ENCODE measurements around the gene OGA.

OGA gene

DNA sequence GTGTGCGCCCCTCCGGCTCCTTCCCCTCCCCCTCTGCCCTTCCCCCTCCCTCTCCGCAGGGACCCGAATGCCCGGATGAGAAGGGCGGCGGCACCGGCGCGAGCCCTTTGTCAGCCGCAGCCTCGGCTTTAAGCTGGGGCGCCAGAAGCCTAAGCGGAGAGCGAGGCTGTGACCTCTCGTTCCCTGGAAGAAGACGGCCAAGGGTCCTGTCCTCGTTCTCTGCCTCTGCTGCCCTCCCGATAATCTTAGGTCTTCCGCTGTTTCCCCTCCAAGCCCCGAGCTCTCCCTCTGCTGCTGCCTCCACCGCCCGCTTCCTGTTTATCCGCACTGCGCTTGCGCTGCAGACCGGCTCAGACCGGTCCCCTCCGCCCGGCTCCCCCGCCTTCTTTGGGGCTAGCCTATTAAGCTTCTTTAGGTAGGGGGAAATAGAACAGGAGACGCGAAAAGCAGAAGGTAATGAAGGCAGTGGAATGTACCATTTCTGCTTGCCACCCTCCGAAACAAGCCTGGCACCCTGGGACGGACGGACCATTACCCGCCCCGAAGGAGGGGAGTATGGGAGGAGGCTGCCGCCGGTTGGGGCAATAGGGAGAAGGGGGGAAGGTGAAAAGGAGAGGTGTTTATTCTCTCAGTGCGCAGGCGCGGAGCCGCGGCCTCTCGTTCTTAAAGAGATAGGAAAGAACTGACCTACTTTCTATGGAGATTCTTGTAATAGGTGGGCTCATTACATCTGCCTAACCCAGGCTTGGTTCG lies at the start of gene OGA:
TSS of gene OGA (minus strand) at position 326 of the 753 bp plus-strand sequence. CDS start 422 bp downstream, outside the sequence.
- peak; percentile 86 to 100 (median 97) for DNase-seq

DNA sequence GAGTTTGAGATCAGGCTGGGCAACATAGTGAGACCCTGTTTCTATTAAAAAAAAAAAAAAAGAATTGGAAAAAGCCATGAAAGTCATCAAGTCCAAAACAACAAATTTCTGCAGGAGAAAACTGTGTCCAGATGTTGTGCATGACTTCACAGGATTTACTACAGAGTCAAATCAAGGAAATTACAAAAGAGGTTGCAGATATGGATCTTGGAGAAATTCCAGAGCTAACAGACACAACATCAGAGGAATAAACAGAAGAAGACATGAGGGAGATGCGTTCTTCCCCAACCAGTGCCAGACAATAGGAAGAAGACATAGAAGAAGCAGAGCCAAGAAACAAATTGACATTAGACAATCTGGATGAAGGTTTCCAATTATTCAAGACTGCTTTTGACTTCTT lies 49.7 kb upstream of the OGA start:
- no peak for DNase-seq

DNA sequence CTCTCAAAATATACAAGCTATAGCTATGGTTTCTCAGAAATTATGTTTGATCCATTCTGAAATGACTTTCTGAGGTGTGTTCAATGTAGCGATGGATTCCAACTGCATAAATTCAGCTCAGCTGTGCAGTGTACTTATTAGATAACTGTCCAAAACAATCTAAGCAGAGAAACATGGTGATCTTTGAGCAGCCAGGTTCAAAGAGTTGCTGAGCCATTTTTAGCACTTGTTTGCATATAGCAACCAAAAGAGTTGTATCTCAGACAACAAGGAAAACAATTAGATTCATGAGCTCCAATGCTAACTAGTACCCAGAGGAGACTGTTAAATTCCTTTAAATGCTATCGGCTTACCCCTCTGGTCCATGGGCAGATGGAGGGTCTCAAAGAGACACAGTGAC lies 41.3 kb upstream of the OGA start:
- DNase-seq = no peak

DNA sequence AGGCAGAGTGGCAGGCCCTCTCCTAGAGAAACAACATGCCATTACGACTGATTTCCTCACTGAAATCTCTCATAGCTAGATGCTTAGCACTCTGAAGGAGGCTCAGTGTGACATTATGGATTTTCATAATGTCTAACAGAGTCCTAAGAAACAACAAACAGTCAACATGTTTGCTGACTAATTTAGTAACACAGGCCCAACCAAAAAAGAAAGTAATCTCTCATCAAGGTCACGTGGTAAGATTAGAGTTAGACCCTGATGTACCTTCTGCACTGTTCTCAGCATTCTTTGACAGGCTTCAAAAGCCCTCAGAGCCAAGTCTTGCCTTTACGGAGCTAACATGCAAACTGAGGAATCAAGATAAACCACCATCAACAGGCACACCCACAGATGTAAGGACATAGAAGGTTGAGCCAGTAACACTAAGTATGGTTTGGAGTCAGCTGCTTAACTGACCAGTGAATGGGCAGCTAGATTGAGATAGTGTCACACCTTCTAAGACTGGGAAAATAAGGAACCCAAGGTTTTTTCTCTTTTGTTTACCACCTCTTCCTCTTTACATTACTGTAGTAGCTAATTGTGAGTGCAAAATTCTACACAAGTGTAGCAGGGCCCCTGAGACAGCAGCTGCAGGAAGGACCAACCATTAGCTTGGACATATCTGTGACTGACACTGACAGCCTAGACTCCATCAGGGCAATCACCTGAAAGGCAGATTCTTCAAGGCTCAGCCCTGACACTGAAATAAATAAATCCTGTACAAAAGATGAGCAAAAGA lies 40.7 kb upstream of the OGA start:
- no peak for DNase-seq

DNA sequence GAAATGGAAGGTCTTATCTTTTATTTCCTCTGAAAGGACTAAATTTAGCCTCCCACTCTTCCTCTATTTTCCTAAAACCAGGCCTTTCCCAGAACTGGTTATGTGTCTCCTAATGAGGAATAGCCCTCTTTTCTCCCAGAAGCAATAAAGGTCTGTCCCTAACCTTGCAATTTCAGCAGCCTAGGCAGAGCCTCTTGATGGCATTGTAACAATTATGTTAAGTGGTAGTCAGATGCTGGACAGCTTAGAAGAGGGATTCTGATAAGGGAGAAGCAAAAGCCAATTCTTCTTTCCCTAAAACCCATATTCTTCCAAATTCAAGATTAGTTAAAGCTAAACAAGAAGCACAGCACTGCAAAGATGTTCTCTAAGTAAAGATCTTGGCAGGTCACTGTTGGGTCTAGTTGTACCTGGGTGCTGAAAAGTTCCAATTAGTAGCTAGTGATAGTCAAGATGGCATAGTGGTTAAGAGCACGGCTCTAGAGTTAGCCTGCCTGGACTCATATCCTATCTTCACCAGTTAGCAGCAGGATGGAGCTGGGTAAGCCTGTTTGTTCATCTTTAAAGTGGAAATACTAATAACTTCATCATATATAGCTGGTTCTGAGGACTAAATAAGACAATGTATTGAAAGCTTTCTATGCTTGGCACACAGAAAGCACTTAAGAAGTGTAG lies 39.7 kb upstream of the OGA start:
- DNase-seq = no peak

DNA sequence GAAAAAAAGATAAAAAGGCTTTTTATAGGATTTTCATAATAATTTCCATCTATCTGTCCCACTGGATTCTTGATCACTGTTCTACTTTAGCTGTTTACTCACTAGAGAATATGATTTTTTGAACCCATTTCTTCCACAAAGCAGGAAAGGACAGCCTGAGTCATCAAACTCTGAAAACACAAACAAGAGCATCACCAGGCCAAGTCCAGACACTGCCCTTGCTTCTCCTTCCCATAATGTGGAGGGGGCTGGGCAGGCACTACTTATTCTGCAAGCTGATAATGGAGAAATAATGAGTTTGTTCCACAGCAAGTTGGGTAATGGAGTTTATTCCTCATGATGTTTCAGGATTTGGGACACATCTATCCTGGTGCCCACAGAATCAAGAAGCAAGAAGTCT lies 38.4 kb upstream of the OGA start:
- DNase-seq = no peak

DNA sequence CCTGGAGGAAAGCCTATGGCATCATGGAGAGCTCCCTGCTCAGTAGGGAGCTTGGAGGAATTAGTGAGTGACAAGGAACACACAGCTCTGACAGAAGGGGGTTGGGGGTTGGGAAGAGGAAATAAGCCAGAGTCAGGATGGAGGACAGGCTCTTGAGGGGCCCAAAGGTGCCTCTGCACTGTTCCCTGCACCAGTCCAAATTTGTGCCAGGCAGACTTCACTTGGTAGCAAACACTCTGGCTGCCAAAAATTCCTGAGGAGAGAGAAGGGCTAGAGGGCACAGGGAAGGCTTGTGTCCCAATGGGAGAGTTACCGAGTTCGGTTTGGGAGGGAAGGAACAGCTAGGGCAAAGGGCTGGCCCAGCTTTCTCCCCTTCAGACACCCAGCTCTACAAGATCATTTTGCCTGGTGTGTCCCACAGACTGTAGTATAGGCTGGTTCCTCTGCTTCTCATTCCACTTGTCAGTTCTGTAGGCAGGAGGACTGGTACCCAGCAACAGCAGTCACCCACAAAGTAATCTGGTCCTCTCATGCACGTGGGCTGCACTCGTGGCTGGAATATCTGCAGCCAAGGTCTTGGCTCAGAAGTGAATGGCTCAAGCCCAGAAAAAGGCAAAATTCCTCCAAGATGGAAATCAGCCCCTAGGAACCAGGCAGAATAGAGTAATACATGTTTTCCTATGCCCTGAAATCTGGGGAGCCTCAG lies 33.3 kb upstream of the OGA start:
- DNase-seq = peak in 13 of 58 donors; percentile 14 to 50 (median 29)

DNA sequence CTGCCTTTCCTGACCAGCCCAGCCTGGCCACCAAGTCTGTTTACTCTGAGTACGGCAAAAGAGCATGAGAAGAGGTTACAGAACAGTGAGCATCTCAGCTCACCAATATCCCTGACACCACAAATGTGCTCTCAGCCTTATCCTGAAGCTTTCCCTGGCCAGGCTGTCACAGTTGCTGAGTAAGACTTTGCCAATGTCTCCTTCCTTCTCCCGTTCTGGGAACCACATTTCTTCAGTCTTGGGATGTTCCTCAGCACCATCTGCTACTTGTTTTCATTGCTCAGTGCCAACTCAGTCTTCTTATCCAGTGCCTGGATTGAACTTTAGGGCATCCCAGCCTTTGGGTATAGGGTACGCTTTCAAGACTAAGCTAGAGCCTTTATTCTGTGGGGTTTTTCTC lies 32.5 kb upstream of the OGA start:
- peak in 1 of 58 donors; percentile 43 for DNase-seq

DNA sequence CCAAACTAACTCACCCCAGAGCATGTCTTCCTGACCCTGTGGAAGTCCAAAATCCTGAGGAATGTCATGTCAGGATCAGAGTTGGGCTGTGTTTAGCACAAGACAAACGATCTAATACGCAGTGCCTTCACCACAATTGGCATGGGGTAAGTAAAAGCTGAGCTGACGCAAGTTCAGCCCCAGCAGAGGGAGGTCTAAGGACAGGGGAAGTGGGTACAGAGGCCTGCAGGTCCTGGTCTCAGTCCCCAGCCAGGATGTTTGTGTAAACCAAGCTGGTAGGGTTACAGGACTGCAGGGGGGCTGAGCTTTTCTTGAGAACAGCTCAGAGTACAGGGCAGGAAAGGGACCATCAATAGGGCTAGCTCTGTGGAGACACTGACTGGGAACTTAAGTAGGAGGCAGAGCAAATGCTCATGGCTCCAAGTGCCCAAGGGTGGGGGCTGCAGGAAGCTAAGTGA lies 30.7 kb upstream of the OGA start:
- DNase-seq = no peak

DNA sequence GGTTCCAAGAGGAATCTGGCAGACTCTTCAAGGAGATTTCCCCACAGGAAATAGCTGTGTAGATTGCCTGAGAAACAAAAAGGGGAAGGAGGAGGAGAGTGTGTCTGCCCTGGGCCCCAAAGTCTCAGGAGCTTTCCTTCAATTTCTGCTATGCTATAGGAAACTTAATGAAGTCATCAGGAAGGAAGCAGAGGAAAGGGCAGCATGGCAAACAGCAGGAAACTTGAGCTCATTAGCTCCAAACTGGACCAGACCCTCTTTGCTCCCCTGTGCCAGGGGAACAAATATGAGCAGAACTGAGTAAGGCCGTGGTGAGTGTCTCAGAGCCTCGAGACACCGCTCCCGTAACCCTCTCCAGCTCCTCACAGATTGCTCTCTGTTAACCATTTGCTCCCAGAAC lies 30.2 kb upstream of the OGA start:
- DNase-seq = no peak

DNA sequence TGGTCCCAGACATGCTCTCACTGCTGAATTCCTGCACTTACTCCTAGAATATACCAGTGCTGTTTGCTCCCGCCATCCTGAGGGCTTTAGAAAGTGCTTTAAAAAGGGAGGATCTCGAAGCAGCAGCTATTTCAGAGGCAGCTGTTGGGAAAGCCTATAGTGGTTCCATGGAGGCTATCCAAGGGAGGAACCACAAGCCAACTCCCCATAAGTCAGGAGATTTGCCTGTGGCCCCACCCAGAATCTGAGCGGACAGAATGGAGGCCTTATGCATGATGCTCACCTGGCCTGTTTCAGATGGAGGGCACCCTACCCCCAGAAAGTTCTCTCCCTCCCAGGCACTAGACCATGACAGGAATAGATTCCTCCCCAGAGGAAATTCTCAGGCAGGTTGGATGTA lies 27.6 kb upstream of the OGA start:
- DNase-seq = no peak

DNA sequence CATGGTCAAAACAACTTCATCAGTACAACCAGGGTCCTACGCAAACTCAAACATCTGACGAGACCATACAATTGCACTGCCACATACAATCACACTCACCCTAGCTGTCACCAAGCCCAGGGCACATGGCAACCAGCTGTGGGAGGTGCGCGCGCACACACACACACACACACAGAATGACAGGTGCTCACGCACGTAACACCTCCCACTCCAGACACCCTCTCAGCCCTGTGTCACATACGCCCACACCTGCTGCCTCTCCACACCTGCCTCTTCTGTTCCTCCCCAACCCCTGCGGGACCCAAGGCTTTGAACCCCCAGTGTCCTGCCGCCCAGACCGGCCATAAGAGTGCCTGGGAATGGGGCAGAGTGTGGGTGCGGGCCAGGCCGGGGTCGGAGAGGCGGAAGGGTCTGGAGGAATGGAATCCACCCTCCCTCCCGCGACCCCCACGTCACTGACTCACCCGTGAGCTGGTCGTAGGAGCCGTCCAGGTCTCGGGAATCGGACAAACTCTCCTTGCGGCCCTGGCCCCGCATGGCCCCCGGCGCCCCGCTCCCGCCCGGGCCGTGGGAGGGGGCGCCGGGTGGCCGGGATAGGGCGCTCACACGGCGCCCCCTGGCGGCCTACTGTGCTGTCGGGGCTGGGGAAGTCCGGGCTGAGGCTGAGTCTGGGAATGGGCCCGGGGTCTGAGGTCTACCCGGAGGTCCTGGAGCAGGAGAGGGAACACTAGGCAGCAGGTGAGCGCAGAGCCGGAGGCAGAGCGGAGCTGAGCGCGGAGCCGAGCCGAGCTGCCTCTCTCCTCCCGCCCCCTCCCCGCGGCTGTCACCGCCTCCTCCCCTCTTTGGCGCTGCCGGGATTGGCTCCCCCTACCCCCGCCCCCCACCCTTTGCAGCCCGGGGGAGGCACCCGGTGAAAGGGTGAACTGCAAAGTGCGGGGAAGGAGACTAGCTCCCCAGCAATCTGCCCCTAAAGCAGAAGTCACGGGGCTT lies 25.1 kb upstream of the OGA start, which contains the start of gene KCNIP2:
TSS of gene KCNIP2 (minus strand) at position 769 of the 990 bp plus-strand sequence. CDS start at position 537, 232 bp downstream.
- DNase-seq = peak in 37 of 58 donors; percentile 16 to 72 (median 41)

DNA sequence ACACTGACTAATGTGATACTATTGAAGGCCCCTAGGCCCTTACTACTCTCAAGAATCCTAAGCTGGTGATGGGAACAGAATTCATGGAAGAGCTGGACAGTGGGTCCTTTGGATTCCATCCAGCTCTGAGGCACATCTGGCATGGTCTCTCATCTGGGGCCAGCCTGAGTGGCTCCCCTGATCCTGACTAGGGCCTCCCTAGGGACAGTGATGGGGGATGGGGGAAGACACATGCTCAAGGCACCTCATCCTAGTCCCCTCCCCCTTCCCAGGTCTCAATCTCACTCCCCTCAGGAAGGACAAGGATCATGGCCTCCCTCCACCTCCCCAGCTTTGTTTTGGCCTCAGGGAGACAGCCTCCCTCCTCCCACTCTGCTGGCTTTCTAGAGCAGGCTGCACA lies 23.6 kb upstream of the OGA start:
- DNase-seq = no peak

DNA sequence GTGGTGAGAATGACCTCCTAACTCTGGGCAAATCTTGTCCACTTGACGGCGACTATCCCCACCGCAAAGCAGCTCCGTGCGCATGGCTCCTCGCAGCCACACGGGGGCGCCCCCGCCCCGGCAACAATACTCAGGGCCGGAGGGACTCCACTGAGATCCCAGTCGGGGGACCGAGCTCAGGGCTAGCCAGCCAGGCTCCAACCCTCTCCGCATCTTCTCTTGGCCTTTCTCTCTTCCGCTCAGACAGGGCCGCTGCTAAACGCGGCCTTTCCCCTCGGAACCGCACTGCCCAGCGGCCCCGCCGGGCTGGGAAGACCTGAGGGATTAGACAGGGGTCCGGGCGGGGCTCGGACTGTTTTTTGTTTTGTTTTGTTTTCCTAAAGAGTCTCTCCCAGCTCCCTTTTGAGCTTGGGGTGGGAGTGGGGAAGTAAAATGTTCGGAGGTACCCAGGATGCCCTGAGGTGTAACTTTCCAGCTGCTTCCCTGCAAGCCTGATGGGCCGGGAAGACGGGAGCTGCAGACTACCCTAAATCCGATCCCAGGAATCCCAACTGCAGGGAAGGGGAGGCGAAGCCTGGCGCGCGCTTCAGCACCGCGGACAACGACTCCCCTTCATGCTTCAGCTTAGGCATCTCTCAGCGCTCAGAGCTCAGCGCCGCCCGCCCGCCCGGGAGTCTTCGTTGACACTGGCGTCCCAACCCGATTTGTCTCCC lies 22.7 kb upstream of the OGA start:
- DNase-seq = peak; percentile 4 to 92 (median 76)

DNA sequence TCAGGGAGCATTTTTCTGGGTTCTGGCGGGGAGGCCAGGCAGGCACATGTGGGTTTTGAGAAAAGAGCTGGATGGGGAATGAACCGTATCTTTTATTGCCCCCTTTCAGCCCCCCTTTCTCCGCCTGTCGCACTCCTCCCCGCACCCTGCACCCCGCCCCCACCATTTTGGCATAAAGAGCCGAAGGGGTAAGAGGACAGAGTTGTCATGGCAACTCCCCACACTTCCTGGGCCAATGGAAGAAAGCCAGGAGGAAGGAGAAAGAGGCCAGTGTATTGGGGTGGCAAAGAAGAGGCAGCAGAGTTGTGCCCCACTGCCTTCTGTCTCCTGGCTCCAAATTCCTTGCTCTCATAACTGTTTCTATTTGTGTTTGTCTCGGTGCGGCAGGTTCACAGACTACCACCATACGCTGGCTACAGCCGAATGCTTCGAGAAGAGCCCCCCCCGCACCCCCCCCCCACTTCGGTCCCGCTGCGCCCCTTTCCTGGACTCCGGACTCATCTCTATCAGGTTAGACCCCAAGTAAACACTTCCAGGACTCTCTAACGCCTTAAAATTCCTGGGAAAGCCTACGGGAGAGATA lies 21.9 kb upstream of the OGA start:
- DNase-seq = peak in 44 of 58 donors; percentile 7 to 80 (median 53)

DNA sequence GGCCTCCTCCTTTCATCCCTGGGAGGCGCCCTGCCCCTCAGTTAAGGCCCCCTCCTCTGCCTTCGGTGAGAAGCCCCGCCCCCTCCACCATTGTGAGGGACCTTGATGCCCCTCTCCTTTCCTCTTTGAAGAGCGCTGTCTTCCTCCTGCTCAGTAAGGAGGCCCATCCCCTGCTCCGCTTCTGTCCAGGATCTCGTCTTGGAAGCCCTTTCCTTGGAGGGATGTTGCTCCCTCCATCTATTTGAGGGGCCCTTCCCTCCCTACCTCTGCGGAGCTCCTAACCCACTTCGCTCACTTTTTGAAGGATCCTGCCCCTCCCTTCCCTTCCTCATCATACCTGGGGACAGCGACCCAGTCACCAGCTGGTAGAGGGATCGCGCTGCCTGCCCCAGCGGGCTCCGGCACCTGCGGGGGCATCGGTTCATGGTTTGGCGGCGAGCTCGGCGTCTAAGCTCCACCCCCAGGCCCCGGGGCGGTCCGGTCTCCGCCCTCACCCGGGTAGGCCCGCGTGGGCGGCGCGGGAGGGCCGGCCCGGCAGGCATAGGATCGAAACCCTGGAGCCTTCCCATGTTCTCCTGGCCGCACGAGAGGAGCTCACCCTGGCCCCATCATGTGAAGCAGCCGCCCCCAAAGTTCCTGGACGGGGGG lies 21.3 kb upstream of the OGA start:
- DNase-seq = peak in 37 of 58 donors; percentile 16 to 80 (median 49)

DNA sequence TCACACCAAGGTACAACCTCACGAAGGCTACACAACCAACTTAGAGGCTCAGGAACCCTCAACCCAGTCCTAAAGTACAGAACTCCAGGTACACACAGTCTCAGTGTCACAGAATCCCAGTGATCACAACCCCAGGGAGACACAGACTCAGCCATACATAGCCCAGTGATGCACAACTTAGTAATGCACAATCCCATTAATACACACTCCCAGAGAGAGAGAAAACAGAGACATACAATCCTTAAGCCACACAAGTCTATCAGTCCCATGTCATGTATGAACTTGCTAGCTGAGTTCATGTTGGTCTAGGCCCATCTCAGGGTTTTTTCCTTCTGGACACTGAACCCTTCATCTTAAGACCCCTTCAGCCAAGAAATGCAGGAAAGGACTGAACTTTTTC lies 20.8 kb upstream of the OGA start:
- no peak for DNase-seq

DNA sequence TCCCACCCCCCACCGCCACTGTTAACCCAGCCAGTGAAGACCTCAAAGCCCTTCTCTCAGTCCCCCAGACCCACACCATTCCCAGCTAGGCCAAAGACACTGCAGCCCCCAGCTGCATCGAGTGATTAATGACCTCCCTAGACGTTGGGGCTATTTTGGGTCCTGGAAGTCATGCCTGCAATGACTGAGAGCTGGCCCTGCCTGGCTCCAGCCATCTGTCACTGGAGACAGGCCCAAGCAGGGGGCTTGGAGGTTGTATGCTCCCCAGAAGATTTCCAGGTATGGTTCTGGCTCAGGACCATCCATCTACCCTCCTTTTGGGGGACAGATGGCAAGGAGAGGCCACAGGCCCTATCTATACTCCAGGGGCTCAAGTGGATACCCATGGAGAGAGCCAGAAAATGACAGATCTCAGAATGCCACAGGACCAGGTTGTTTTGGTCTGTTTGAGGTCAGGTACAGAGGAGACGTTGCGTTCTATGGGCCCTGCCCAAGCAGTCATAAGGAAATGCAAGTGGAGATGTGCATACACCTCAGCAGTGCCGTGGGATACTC lies 20.2 kb upstream of the OGA start:
- no peak for DNase-seq

Data from anterior cingulate cortex (tissue), 58 donors.